ENCODE data around the gene BTNL2.
"Not testable (repeated sequence)": the region's sequence is repeated elsewhere in the genome, so short reads cannot be mapped to it uniquely, and the experiment has no call there.

BTNL2 gene
- 0 to 0.13 (median 0) reads per million in 18 experiments for total RNA-seq

DNA sequence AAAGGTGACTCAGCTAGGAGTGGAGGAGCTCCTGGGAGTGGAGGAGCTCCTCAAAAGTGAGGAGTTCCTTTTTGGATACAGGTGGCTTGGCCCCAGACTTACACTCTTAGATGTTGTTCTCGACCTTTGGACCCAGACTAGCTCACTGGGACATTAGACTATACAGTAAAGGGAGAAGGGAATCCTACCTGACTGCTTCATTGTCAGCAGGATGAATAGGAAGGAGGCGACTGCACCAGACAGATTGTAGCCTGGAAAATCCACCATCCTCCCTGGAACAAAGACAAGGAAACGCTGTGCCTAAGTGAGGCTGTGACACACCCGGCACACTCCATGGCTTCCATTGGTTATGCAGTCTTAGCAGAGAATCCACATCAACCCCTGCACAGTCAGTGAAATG lies at the start of gene BTNL2:
Gene BTNL2, minus strand, starts transcription at position 325 of the 400 bp plus-strand sequence. Its CDS starts 58 bp downstream, at position 267.
- no peak for DNase-seq

DNA sequence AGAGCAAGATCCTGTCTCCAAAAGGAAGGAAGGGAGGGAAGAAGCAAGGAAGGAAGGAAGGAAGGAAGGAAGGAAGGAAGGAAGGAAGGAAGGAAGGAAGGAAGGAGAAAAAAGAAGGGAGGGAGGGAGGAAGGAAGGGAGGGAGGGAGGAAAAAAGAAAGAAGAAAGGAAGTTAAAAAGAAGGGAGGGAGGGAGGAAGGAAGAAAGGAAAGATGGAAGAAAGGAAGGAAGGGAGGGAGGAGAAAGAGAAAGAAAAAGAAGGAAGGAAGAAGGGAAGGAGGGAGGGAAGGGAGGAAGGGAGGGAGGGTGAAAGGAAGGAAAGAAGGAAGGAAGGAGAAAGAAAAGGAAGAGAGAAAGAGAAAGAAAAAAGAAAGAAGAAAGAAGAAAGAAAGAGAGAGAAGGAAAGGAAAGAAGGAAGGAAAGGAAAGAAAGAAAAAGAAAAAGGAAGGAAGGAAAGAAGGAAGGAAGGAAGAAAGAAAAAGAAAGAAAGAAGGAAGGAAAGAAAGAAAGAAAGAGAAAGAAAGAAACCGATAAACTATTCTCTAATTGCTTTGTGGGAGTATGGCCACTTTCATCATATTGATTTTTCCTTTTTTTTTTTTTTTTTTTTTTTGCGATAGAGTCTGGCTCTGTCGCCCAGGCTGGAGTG lies 42.2 kb upstream of the BTNL2 start:
- no peak for DNase-seq

DNA sequence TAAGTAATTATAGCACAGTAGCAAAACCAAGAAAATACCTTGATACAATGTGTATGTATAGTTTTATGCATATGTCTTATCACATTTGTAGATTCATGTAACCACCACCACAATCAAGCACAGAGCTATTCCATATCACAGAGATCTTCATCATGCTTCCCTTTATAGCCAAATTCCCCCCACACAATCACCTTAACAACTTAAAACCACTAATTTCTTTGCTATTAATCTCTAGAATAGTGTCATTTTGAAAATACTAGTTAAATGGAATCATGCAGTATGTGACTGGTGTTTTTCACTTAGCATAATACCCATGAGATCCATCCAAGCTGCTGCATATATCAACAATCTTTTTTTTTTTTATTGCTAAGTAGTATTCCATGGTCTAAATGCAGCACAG lies 41.0 kb upstream of the BTNL2 start:
- no peak for DNase-seq

GRCh38 chr6:32445321-32445854 lies 38.4 kb upstream of the BTNL2 start:
- DNase-seq: no peak

DNA sequence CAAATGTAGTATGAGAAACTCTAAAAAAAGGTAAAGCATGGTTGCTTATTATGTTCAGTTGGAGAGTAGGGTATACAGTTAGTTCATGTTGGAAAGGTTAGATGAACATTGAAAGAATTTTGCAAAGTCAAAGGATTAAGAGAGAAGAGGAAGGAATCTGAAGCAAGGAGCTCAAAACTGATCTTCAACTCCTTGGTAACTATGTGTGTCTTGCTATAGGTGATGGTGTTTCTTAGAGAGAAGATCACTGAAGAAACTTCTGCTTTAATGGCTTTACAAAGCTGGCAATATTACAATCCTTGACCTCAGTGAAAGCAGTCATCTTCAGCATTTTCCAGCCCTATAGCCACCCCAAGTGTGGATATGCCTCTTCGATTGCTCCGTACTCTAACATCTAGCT lies 37.5 kb upstream of the BTNL2 start:
- DNase-seq: no peak

GRCh38 chr6:32442977-32443552 lies 36.1 kb upstream of the BTNL2 start:
- no peak for DNase-seq

GRCh38 chr6:32442243-32442667 lies 35.3 kb upstream of the BTNL2 start:
- no peak for DNase-seq

GRCh38 chr6:32439602-32440214 lies 32.7 kb upstream of the BTNL2 start, which contains the start of gene HLA-DRA:
Gene HLA-DRA (plus strand): TSS chr6:32439887. CDS start chr6:32439951, 64 bp downstream.
- DNase-seq: peak; percentile 93 to 100

DNA sequence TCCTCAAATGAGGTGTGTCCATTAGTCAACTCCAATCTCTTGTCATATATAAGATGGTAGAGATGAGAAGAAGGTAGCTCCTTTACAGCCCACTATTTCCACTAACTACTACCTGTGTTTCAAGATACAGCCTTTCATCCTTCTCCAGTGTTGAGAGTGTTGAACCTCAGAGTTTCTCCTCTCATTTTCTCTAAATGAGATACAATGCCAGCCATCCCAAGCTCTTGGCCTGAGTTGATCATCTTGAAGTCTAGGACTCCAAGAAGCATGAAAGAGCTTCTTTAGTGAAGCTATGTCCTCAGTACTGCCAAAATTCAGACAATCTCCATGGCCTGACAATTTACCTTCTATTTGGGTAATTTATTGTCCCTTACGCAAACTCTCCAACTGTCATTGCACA lies 32.2 kb upstream of the BTNL2 start:
- DNase-seq: no peak

DNA sequence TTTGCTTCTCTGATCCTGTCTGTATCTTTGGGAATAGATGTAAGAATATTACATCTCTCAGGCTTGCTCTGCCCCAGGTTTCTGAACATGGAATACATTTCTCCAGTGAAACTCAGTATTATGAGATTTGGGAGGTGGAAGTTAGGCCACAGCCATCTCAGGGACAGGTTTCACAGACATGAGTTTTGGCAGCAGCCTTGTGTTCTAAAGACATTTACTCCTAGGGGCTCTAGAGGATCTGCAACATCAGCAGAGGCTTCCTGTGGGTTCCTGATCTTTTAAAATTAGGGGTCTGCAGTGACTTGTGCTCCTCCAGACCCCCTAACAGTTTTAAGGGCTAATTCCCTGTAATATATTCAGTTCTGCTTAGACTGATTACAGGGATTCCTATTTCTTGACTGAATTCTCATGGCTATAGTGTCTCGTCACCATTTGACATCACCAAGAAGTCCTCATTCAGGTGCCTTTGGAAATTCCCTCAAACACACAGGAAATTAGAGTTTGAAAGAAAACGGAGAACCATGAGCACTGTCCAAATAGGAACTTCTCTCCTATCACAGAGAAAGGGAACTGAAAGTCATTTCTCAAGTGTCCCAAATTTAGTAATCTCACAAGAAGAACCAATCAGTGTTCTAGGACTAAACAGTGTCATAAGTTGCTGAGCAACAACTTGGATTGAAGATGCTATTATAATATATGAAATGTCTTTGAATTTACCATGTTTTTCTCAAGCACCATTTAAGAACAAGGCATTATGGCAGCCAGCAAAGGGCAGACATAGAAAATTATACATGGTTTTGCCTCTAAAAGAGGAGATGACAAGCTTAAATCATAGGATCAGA lies 30.2 kb upstream of the BTNL2 start:
- peak; percentile 85 to 99 for DNase-seq

DNA sequence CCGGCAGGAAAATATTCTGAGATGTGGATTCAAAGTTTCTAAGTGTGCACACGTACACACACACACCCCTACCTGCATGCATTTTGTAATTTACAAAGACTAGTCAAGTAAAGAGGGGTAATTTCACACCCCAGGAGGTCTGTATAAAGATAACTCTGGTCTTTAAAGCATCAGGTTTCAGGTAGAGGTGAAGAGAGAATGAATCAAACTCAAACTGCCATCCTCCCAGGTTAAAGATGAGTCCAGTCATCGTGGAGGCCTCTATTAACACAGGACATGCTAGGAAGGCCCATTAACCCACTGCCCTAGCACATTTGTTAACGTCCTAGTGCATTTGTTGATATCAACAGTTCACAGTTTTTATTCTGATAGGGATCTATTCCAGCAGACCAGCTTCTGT lies 29.2 kb upstream of the BTNL2 start:
- no peak for DNase-seq

DNA sequence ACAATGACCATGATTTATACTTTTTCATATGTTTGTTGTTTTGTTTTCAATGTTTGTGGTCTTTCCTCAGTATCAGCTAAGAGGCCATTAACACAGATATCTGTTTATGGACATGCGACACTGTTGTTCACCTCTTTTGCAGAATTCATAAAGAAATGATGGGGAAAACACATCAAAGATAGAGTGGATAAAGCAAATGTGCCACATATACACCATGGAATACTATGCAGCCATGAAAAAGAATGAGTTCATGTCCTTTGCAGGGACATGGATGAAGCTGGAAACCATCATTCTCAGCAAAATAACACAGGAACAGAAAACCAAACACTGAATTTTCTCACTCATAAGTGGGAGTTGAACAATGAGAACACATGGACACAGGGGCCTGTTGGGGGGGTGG lies 27.0 kb upstream of the BTNL2 start:
- not testable (repeated sequence) for DNase-seq

DNA sequence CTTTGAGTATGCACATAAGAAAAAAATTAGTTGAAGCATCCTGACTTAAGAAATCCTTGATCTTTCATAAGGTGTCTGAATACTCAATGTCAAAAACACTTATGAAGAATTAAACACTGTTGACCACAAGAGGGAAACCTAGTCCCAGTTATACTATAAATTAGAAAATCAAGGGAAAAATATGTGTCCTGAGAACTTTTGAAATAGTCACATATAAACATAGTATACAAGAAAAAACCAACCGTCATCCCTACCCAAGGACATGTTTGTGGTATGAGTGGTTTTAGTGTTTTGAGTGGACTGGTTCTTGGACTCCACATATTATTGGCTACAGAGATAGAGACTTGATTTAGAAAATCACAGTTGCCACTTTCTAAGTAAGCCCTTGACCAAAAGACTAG lies 25.1 kb upstream of the BTNL2 start:
- peak; percentile 28 to 80 for DNase-seq

GRCh38 chr6:32431142-32431541 lies 24.2 kb upstream of the BTNL2 start:
- no peak for DNase-seq

DNA sequence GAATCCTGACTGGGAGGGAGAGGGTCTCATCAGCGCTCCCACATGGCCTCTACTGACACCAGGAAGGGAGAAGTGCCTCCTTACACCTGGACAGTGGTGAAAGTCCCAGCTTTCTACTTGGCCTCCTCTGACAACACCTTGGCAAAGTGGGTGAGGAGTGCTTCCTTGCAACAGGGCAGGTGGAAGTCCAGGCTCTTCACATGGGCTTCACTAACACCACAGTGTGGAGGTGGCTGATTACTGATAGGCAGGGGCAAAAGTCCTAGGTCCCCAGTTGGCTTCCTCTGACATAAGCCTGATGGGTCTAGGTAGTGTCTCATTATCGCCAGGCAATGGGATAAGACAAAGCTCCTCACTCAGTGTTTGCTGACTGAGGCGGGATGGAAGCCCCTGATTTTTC lies 23.2 kb upstream of the BTNL2 start:
- no peak for DNase-seq

- peak in 1 of 2 donors; percentile 21 for DNase-seq
Measured at GRCh38 chr6:32427934-32428474, 21.0 kb upstream of the BTNL2 start.

DNA sequence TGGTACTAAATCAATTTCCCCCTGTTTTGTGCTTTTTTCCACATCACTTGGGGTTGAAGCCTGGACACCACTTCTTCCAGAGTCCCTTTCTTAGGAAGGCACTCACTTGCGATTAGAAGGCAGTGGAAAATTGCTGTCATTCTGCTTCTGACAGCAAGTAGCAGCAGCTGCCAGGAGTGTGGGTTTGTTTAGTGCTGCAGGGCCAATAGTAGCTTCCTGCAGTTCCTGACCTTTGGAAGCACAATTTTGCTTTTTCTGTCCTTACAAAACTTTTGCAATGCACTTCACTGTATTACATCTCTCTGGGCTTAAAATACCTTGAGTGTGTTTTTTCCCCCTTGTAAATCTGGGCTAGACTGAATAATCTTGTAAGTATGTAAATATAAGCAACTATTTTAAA lies 20.2 kb upstream of the BTNL2 start:
- DNase-seq: no peak

DNA sequence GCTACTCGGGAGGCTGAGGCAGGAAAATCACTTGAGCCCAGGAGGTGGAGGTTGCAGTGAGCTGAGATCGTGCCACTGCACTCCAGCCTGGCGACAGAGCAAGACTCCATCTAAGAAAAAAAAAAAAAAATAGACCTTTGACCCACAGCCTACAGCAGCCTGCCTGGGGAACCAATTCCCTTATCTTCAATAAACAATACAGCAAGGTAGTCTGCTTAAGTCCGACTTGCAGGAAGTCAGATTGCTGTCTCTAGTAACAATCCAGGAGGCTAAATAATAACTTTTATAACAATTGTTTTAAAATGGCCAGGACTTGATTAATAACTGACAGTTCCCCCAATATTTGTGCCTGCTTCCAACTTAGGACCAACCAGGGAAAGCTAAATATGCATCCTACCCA lies 19.4 kb upstream of the BTNL2 start:
- DNase-seq: no peak

GRCh38 chr6:32424589-32425300 lies 17.8 kb upstream of the BTNL2 start:
- DNase-seq: peak; percentile 54 to 70

DNA sequence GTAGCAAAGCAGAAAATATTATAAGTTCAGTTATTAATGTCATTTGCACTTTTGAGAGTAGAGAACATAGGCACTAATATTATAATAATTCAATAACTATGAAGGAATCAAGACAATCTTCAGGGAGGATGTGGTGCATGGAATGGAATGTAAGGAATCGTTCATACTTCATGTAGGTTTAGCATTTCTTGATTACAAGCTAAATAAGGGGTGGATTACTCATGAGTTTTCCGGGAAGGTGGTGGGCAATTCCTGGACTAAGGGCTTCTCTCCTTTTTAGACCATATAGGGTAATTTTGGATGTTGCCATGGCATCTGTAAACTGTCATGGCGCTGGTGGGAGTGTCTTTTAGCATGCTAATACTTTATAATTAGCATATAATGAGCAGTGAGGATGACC lies 9.1 kb upstream of the BTNL2 start:
- no peak for DNase-seq

GRCh38 chr6:32415521-32416019 lies 8.6 kb upstream of the BTNL2 start:
- DNase-seq: peak; percentile 86

Data from inflammatory macrophage (primary cell).